NCI-H774 (cell line): ENCODE measurements around the gene ACOX1.

Experiments used
- DNase-seq: peaks from one replicate; lab custom pipeline; 2025; lab: John Stamatoyannopoulos, UW

Gene ACOX1

GRCh38 chr17:75908201-75908600 lies 70.8 kb downstream of the ACOX1 start:
- peak; percentile 19 for DNase-seq

- DNase-seq, result no peak
Measured at GRCh38 chr17:75906143-75906884, 72.7 kb downstream of the ACOX1 start.

GRCh38 chr17:75904749-75905521 lies 74.0 kb downstream of the ACOX1 start, which contains the start of gene MRPL38:
TSS of gene MRPL38 (minus strand) at chr17:75904884. CDS start at chr17:75904875, 9 bp downstream.
- DNase-seq, result peak; percentile 99

GRCh38 chr17:75902406-75902805 lies 76.6 kb downstream of the ACOX1 start:
- no peak for DNase-seq

- DNase-seq, result no peak
Measured at GRCh38 chr17:75901727-75902126, 77.2 kb downstream of the ACOX1 start.

- DNase-seq, result no peak
Measured at GRCh38 chr17:75900691-75901533, 78.1 kb downstream of the ACOX1 start.

GRCh38 chr17:75899767-75900468 lies 79.0 kb downstream of the ACOX1 start:
- DNase-seq, result no peak

- DNase-seq, result no peak
Measured at GRCh38 chr17:75899353-75899752, 79.6 kb downstream of the ACOX1 start.

GRCh38 chr17:75898791-75899190 lies 80.2 kb downstream of the ACOX1 start:
- DNase-seq, result no peak

- DNase-seq, result no peak
Measured at GRCh38 chr17:75898065-75898464, 80.9 kb downstream of the ACOX1 start.

- DNase-seq, result no peak
Measured at GRCh38 chr17:75897160-75898019, 81.6 kb downstream of the ACOX1 start.

- DNase-seq, result peak; percentile 75
Measured at GRCh38 chr17:75896415-75897159, 82.4 kb downstream of the ACOX1 start, which contains the start of gene TRIM65. TSS of gene TRIM65 (minus strand) at chr17:75896951. CDS start at chr17:75896937, 14 bp downstream.

- DNase-seq, result no peak
Measured at GRCh38 chr17:75895370-75896155, 83.4 kb downstream of the ACOX1 start.

GRCh38 chr17:75894049-75894733 lies 84.8 kb downstream of the ACOX1 start:
- no peak for DNase-seq

GRCh38 chr17:75893305-75894048 lies 85.5 kb downstream of the ACOX1 start:
- no peak for DNase-seq

GRCh38 chr17:75892556-75893224 lies 86.3 kb downstream of the ACOX1 start:
- no peak for DNase-seq
